Erythroblast (primary cell): ENCODE data around the gene CACNA1B.
"Not testable (repeated sequence)": the region's sequence is repeated elsewhere in the genome, so short reads cannot be mapped to it uniquely, and the experiment has no call there.

Experiments used
- GATA1 ChIP-seq: IDR thresholded peaks from 2 replicates; pipeline ENCODE4 v1.6.1; 2011; ENCODE audit warnings: low read depth, mild to moderate bottlenecking, control low read depth, low read length, moderate library complexity
- POLR2A ChIP-seq: IDR thresholded peaks from 2 replicates; pipeline ENCODE4 v1.6.1; 2011; ENCODE audit warnings: mild to moderate bottlenecking, low read length

DNA sequence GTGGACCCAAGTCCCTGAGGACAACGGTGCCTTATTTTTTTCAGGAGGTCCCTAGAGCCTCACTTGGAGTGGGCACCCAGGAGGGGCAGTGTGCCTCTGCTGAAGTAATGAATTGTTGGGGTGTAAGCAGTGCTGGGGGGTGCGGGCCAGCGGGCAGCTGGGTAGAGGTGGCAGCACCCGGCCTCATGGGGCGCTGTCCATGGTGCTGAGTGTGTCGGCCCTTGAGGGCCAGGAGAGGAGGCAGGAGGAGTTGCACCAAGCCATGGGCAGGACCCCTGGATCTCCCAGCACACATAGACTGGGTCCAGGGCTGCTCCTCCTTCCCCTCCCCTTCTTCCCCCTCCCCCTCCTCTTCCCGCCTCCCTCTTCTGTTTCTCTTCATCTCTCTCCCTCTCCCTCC lies 7.0 kb downstream of the CACNA1B start:
- TF ChIP-seq POLR2A, GATA1: not testable (repeated sequence)
